ENCODE results near the gene PNPLA7. TPM values are rescaled to one million over a fixed set of nuclear protein-coding genes. Genes with fewer than 3 reads are reported as not detected.
A peak's percentile ranks its signal among the peaks of the same experiment; 100 is the strongest.

The PNPLA7 gene
- total and polyA plus RNA-seq, 2 of the 8 experiments (the other 6 are each of a cell fraction or from before 2014, with no cell fraction given): 0.35 to 0.47 TPM

GRCh38 chr9:137465000-137465719 is 85.0 kb downstream of the PNPLA7 start:
- Histone ChIP-seq H2BK5ac (ENCODE audit: low read depth, low read length) (no peak overlapping the region; the same call in 1 of the 2 replicates), H3K14ac (ENCODE audit: insufficient read length) (no peak overlapping the region), H4K20me1 (replicated peaks in 1 of 2; ENCODE audit: control insufficient read depth in 1 of 2, insufficient read depth in 2 of 2, low read length in 2 of 2) (peaks cover 0 to 2% of the 10 kb centered on the region in 2 experiments), H3K79me2 (ENCODE audit: control insufficient read depth in 1 of 2, insufficient read depth in 2 of 2, low read length in 2 of 2) (no peaks in the 10 kb centered on the region), H3K23ac (ENCODE audit: insufficient read length) (no peak overlapping the region), H2BK12ac (ENCODE audit: low read depth, low read length) (no peak overlapping the region), H4K5ac (ENCODE audit: insufficient read length, low read depth, low read length) (no peak overlapping the region), H2AK5ac (ENCODE audit: low read depth, low read length) (no peak overlapping the region), H3K4me2 (ENCODE audit: insufficient read depth in 1 of 2, low read depth in 2 of 2, low read length in 2 of 2) (no peak overlapping the region), H3K9me3 (ENCODE audit: insufficient read depth in 2 of 2, low read depth in 1 of 2, low read length in 1 of 2) (no peaks in the 10 kb centered on the region; a peak in 1 of 4 replicates), H3K4me1 (replicated peaks in 1 of 4; ENCODE audit: control insufficient read depth in 3 of 4, insufficient read depth in 4 of 4, low read length in 3 of 4) (peaks cover 0 to 9% (median 2%) of the 10 kb centered on the region in 4 experiments; a peak in 3 of 7 replicates), H3K9ac (replicated peaks in 1 of 4; ENCODE audit: extremely low read depth in 1 of 4, low read depth in 3 of 4, low read length in 3 of 4) (no peak overlapping the region), H3K56ac (replicated peaks; ENCODE audit: insufficient read length, low read depth, low read length) (no peak overlapping the region), H3K79me1 (ENCODE audit: low read depth, low read length) (no peaks in the 10 kb centered on the region), H3K27me3 (replicated peaks in 1 of 4; ENCODE audit: control insufficient read depth in 3 of 4, extremely low read depth in 1 of 4, insufficient read depth in 3 of 4, low read length in 3 of 4) (peaks cover 0 to 18% (median 11%) of the 10 kb centered on the region in 4 experiments; a peak in 5 of 7 replicates), H2BK20ac (ENCODE audit: low read length) (no peak overlapping the region), H3K4ac (replicated peaks; ENCODE audit: insufficient read length, low read depth, low read length) (peak overlapping the region; percentile 96), H2BK15ac (ENCODE audit: low read length) (no peak overlapping the region), H4K8ac (ENCODE audit: extremely low read depth, insufficient read depth, low read length) (no peak overlapping the region; the same call in 1 of the 2 replicates), H3K4me3 (ENCODE audit: extremely low read depth in 1 of 4, insufficient read depth in 2 of 4, low read depth in 3 of 4, low read length in 4 of 4) (no peak overlapping the region), H3K18ac (ENCODE audit: extremely low read depth, low read length) (no peak overlapping the region), H3K23me2 (ENCODE audit: low read depth, low read length) (0 out of 2 replicates have a peak, but pooled peaks cover 2% of the 10 kb centered on the region), H3K27ac (ENCODE audit: low read depth, low read length) (no peak overlapping the region), H3K36me3 (ENCODE audit: control insufficient read depth in 2 of 4, insufficient read depth in 4 of 4, low read length in 3 of 4) (no peaks in the 10 kb centered on the region), H4K91ac (replicated peaks; ENCODE audit: insufficient read length, low read length) (peak overlapping the region; percentile 15), H2BK120ac (replicated peaks; ENCODE audit: low read depth, low read length) (no peak overlapping the region), H2AFZ (ENCODE audit: low read length) (no peak overlapping the region)
- WGBS, 2 experiments (ENCODE audit: extremely low coverage in 1 of 2, insufficient coverage in 1 of 2, insufficient read length in 1 of 2, insufficient replicate concordance in 2 of 2, low coverage in 1 of 2, low lambda C conversion rate in 2 of 2, missing lambda C conversion rate in 1 of 2): 87% methylated on average over 23 of the region's 23 CpGs; no CpG with 5 or more reads in 1 of the 2 experiments
- CTCF ChIA-PET (ENCODE audit: partially characterized antibody): no interaction called here
- DNase-seq (ENCODE audit: low read depth in 1 of 2, low spot score in 2 of 2): no peak
- FAIRE-seq: no peak
- POLR2A ChIA-PET (ENCODE audit: partially characterized antibody): no interaction called here
- TF ChIP-seq POLR2A (IDR thresholded peaks at IDR 0.05; ENCODE audit: control extremely low read depth in 1 of 2, low read depth in 2 of 2, low read length in 2 of 2) (no peak), CHD1 (IDR thresholded peaks at IDR 0.05; ENCODE audit: low read depth, low read length) (no peak), TAF7 (optimal IDR thresholded peaks at IDR 0.05; ENCODE audit: borderline replicate concordance, low read depth, low read length) (no peak), RNF2 (IDR thresholded peaks at IDR 0.05; ENCODE audit: borderline replicate concordance, low read depth, low read length, missing control alignments, poor library complexity, severe bottlenecking) (no peak), POLR2AphosphoS5 (IDR thresholded peaks at IDR 0.05; ENCODE audit: low read depth, low read length) (no peak), RXRA (IDR thresholded peaks at IDR 0.05; ENCODE audit: insufficient read depth, low read depth, low read length) (no peak), CTBP2 (IDR thresholded peaks at IDR 0.05; ENCODE audit: borderline replicate concordance, insufficient read depth, insufficient read length, low read length) (no peak), SP1 (IDR thresholded peaks at IDR 0.05; ENCODE audit: low read depth, low read length) (no peak), KDM5A (IDR thresholded peaks at IDR 0.05; ENCODE audit: low read length) (no peak), EGR1 (IDR thresholded peaks at IDR 0.05; ENCODE audit: borderline replicate concordance, low read depth, low read length) (no peak)
- TF ChIP-seq, protein P1, sequence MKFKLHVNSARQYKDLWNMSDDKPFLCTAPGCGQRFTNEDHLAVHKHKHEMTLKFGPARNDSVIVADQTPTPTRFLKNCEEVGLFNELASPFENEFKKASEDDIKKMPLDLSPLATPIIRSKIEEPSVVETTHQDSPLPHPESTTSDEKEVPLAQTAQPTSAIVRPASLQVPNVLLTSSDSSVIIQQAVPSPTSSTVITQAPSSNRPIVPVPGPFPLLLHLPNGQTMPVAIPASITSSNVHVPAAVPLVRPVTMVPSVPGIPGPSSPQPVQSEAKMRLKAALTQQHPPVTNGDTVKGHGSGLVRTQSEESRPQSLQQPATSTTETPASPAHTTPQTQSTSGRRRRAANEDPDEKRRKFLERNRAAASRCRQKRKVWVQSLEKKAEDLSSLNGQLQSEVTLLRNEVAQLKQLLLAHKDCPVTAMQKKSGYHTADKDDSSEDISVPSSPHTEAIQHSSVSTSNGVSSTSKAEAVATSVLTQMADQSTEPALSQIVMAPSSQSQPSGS (IDR thresholded peaks at IDR 0.05; ENCODE audit: low read length): no peak

Data from H1 (cell line).